Fibroblast of mammary gland (primary cell): ENCODE measurements around the gene LAMA2.

Source experiments
- DNase-seq: peaks from one replicate; pipeline ENCODE4 v3.0.0-alpha.2; 2010; ENCODE audit warnings: low read depth
- H3K4me3 ChIP-seq: 2 replicates; pipeline ENCODE4 v1.5.1; 2011; ENCODE audit warnings: low read depth, mild to moderate bottlenecking, low read length, moderate library complexity; ENCODE audit not compliant: control insufficient read depth
- TF ChIP-seq, protein P1 (sequence below): conservative IDR thresholded peaks from 2 replicates; pipeline ENCODE4 v1.5.1; 2011; ENCODE audit warnings: low read depth, low read length, inconsistent platforms; ENCODE audit not compliant: control insufficient read depth, insufficient read depth

Gene LAMA2

GRCh38 chr6:128883906-128884305 lies 968 bp downstream of the LAMA2 start:
- DNase-seq = peak; percentile 2
- peak overlapping the region; percentile 54 for H3K4me3 ChIP-seq
- TF ChIP-seq, protein P1, sequence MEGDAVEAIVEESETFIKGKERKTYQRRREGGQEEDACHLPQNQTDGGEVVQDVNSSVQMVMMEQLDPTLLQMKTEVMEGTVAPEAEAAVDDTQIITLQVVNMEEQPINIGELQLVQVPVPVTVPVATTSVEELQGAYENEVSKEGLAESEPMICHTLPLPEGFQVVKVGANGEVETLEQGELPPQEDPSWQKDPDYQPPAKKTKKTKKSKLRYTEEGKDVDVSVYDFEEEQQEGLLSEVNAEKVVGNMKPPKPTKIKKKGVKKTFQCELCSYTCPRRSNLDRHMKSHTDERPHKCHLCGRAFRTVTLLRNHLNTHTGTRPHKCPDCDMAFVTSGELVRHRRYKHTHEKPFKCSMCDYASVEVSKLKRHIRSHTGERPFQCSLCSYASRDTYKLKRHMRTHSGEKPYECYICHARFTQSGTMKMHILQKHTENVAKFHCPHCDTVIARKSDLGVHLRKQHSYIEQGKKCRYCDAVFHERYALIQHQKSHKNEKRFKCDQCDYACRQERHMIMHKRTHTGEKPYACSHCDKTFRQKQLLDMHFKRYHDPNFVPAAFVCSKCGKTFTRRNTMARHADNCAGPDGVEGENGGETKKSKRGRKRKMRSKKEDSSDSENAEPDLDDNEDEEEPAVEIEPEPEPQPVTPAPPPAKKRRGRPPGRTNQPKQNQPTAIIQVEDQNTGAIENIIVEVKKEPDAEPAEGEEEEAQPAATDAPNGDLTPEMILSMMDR = no peak

DNA sequence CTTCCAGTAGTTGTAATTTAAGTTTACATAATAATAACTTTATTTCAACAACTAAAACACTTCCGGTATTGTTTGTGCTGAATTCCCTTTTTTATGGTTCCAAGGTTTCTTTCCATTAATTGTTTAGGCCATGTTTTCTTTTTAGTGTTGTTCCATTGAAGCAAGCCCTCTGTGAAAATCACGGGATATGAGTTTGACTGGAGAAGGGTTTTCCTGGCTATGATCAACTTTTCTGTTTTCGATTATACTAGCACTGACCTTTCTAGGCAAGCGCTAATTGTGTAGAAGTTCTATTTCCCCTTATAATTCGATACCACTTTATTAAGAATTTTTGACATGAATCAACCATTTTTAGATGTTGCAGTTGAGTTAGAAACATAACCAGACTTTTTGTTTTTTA lies 2.4 kb downstream of the LAMA2 start:
- H3K4me3 ChIP-seq = no peak overlapping the region
- DNase-seq = peak; percentile 11
- TF ChIP-seq, protein P1 = no peak

DNA sequence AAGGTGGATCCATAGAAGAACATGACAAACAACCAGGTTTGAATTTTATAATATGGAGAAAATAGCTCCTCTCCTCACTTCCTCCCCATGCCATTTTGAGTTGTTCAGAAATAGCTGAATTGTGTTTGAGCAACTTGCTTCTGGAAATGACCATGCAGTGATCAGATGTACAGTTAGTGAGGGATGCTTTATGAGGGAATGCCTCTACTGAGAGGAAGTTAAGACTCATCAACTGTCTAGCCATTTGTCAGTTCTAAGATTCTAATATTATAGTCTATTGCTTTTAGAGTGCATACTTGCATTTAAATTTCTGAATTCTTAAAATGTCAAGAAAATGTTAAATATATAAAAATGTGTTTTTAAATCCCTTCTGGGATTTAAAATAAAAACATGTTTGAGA lies 3.8 kb downstream of the LAMA2 start:
- TF ChIP-seq, protein P1 = no peak
- no peak overlapping the region for H3K4me3 ChIP-seq
- DNase-seq = no peak

- TF ChIP-seq, protein P1 = no peak
- DNase-seq = no peak
- no peak overlapping the region for H3K4me3 ChIP-seq
These were observed 5.7 kb downstream of the LAMA2 start for GRCh38 chr6:128888444-128889175.

- TF ChIP-seq, protein P1 = no peak
- no peak overlapping the region for H3K4me3 ChIP-seq
- DNase-seq = no peak
These were observed 6.9 kb downstream of the LAMA2 start for GRCh38 chr6:128889870-128890269.

DNA sequence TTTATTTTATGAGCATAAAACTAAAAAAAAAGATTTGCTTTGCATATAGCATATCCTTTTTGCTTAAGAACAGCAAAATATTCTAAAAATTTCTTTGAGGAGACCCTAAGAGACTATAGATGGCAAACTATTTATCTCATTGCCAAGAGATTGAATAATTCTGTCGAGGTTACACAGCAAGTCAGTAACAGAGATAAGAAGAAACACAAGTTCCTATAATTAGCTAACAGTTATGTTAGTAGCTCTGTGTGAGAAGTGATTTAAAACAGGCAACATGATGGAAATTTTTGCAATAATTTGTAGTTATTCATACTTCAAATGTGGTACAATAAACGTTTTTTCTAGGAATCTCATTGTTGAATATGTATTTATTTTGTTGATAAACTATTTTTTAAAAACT lies 9.1 kb downstream of the LAMA2 start:
- TF ChIP-seq, protein P1 = no peak
- no peak for DNase-seq
- H3K4me3 ChIP-seq = no peak overlapping the region
